NCI-H128 (cell line): Measurements from ENCODE around the gene ZNF136.
A peak's percentile ranks its signal among the peaks of the same experiment; 100 is the strongest.

ENCODE experiments used
- DNase-seq: peaks from one replicate; lab custom pipeline; 2025; ENCODE audit not compliant: unreplicated experiment; lab: John Stamatoyannopoulos, UW

Gene ZNF136

DNA sequence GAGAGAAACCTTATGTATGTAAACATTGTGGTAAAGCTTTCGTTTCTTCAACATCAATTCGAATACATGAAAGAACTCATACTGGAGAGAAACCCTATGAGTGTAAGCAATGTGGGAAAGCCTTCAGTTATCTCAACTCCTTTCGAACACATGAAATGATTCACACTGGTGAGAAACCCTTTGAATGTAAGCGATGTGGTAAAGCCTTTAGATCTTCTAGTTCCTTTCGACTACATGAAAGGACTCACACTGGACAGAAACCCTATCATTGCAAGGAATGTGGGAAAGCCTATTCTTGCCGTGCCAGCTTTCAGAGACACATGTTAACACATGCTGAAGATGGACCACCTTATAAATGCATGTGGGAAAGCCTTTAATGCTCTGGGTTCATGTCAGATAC lies 24.7 kb downstream of the ZNF136 start:
- DNase-seq: no peak

DNA sequence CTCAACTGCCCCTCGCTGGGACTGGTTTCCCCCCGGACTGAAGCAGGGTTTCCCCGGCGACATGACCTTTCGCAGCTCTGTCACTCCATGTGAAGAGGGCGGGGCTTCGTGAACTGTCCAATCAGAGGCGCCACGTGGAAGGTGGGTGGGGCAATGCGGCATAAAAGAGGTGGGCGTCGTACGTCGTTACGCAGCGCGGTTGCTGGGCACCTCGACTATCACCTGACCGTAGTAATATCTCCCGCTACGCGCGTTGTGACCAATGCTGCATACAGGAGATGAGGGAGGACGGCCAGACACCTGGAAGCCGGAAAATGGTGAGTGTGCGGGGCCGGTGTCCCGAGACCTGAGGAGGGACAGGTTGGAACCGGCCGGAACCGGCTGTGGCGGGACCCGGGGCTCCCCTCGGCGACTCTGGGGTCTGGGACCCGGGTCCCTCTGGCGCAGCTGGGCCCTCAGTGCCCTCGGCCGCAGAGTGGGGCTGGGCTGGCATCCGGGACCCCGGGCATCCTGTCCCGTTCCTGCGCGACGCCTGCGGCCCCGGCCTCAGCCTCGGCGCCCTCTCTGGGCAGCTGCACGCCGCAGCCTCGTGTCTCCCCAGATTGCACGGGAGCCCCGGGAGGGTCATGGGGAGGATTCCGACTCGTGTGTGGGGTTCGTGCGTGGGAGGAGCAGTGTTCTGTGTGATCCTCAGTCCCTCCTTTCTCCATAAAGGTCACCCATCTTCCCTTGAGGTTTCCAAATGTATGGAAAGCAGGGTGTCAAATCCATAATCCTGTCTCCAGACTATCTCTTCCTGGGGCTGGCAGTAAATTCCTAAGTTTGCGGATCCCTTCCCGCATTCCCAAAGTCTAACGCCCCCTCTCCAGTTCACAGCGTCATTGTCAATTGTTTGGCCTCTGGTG lies 32.2 kb downstream of the ZNF136 start:
- DNase-seq: no peak

DNA sequence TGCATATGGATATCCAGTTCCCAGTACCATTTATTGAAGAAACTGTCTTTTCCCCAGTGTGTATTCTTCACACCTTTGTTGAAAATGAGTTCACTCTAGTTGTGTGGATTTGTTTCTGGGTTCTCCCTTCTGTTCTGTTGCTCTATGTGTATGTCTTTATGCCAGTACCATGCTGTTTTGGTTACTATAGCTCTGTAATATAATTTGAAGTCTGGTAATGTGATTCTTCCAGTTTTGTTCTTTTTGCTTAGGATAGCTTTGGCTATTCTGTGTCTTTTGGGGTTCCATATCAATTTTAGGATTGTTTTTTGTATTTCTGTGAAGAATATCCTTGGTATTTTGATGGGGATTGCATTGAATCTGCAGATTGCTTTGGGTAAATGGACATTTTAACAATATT lies 35.2 kb downstream of the ZNF136 start:
- DNase-seq: no peak

DNA sequence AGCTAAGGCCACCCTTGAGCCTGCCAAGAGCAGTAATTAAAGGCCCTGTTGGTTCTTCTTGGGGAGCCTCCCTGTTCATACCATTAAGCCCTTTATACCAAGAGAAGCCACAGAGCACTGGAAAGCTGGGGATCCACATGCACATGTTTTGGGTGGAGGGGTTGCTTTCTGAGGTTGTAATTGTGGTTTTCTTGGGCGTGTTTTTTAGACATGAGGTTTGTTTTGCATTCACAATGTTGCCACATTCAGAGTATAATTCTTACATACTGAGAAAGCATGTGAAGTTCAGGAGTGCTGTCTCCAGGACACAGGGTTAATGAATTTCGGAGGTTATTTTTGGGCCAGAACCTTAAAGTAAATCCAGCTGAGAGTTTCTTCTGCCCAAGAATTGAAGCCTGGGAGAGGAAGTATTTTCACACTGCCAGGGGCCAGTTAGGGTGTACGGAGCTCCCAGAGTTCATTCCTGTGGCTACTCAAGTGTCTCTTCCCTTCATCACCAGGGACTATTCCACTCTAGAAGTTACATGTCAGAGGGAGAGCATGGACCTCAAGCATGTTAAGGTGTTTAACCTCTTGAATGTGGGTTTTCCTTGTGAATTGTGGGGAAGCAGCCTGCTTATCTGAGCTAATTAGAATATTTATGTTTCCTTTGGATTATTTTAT lies 37.0 kb downstream of the ZNF136 start:
- DNase-seq: no peak

DNA sequence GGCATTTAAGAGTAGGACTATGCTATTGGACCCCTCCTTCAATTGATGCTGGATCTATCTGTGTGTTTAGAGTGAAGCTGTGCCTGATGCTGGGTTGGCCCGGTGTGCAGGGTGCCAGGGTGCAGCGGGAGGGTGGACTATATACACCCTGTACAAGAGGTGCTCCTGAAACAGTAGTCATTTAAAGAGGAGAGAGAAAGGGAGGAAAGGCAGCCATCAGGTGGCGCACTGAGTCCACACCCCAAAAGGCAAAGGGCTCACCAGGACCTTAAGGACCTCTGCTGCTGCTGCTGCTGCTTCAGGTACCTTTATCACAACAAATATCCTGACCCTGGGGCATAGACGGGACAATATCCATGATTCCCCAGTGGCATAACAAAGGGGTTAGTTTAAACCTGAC lies 39.4 kb downstream of the ZNF136 start:
- peak; percentile 6 for DNase-seq

DNA sequence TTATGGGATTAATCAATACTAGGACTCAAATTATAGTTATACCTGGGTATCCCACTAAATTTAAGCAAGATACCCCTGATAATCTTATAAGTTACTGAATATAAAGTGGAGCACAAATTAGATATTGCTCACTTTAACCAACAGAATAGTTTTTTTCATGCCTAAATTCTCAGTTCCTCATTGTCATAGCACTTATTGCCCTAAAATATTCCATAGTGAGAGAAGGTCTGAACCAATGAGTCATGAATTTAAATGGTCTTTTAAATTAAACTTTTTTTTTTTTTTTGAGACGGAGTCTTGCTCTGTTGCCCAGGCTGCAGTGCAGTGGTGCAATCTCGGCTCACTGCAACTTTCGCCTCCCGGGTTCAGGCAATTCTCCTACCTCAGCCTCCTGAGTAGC lies 42.4 kb downstream of the ZNF136 start:
- DNase-seq: no peak

DNA sequence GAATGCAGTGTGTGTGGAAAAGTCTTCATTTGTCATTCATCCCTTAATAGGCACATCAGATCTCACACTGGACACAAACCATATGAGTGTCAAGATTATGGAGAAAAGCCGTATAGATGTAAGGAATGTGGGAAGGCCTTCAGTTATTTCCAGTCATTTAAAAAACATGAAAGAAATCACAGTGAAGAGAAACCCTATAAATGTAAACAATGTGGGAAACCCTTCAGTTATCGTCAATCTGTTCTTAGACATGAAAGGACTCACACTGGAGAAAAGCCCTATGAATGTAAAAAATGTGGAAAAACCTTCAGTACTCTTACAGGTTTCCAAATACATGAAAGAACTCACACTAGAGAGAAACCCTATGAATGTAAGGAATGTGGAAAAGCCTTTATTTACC lies 45.3 kb downstream of the ZNF136 start:
- no peak for DNase-seq

DNA sequence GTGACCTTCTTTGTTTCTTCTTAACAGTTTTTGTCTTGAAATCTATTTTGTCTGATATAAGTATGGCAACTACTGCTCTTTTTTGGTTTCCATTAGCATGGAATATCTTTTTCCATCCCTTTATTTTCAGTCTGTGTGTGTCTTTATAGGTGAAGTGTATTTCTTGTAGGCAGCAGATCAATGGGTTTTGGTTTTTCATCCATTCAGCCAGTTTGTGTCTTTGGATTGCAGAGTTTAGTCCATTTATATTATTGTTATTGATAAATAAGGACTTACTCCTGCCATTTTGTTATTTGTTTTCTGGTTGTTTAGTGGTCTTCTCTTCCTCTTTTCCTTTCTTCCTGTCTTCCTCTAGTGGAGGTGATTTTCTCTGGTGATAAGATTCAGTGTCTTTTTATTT lies 54.4 kb downstream of the ZNF136 start:
- DNase-seq: no peak

DNA sequence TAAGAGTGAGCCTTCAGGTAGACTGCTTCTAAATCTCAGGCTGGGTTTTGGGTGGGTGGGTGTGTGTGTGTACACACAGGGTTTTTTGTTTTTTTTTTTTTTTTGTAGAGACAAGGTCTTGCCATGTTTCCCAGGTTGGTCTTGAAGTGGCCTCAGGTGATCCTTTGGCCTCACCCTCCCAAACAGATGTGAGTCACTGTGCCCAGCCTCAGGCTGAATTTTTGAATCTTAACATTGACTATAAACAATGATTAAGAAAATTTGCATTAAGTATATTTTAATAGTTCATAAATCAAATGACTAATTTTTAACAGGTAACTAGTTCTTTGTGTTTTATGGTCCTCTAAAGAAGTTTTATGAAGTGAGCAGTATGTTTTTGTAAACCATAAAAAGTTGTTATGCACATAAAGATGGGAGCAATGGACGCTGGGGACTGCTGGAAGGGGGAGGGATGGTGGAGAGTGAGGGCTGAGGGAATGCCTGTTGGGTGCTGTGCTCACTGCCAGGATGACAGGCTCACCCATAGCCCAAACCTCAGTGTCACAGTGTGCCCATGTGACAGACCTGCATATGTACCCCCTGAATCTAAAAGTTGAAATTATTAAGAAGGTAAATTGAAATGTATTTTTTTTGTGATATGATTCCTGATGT lies 60.2 kb downstream of the ZNF136 start:
- DNase-seq: no peak

DNA sequence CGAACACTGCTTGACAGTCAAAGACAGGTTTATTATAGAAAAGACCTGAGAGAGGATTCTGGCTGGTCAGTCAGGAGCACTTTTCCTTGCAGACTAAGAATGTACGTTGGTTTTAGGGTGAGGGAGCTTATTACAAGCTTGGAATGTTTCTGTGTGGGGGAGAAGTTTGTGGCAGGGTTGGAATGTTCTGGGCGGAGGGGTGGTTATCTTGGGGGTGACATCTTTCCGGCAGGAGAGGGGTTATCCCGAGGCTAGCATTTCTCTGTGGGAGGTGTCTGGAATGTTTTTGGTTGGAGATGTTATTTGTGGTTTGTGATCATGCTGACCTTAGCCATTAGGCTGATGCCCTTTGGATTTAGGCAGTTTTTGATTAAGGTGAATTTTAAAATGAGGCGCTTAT lies 61.8 kb downstream of the ZNF136 start:
- no peak for DNase-seq

DNA sequence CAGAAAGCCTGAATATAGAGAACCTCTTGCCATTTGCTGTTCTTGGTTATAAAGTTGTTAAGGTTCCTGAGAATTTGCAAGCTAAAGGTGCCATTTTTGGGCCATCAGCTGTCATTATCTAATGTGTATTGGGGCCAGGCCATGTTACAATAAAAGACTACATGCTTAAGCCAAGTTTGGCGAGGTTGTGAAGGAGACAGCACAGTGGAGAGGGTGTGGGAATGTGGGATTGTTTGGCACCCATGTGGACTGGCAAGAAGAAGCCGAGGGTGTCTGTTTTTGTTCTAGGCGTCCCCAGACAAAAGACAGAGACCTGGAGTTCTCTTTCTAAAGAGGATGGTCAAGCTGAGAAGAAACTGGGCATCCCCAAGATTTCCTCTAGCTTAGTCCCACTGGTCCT lies 67.1 kb downstream of the ZNF136 start:
- DNase-seq: no peak

DNA sequence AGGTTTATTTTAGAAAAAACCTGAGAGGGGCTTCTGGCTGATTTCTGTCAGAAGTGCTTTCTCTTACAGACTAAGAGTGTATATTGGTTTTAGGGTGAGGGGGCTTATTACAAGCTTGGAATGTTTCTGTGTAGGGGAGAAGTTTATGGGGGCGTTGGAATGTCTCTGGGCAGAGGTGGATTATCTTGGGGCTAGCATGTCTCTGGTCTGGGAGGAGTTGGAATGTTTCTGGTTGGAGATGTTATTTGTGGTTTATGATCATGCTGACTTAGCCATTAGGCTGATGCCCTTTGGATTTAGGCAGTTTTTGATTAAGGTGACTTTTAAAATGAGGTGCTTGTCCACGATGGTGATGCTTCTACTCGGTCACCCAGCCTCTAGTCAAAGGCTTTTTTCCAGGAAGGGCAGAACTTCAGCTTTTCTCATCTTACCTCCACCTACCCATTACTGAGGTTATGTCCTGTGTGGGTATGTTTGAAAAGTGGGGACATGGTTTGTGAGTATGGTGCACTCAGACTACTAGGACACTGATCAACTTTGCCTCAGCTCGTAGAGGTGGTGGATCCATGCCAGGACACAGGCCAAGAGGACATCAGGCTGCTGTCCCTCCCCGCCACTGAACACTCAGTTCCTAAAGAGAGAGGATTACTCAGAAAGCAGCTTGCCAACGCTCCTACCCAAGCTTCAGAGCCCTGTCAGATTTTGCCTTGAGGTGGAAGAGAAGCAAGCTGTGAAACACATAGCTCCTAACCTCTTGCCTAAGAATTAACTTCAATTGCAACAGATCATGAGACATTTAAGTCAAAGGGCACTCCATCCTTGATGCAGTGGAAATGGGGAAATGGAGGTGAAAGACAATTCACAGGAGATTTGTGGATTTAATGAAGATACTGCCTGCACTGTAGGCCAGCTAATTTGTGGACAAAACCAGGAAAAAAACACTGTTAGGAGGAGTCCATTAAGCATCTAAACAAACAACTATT lies 68.1 kb downstream of the ZNF136 start:
- DNase-seq: no peak

DNA sequence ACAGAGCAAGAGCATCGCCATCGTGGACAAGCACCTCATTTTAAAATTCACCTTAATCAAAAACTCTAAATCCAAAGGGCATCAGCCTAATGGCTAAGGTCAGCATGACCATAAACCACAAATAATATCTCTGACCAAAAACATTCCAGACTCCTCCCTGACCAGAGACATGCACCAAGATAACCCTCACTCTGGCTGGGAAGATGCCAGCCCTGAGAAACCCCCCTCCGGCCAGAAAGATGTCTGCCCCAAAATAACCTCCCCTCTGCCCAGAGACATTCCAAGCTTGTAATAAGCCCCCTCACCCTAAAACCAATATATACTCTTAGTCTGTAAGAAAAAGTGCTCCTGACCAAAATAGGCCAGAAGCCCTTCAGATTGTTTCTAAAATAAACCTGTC lies 70.1 kb downstream of the ZNF136 start:
- no peak for DNase-seq

DNA sequence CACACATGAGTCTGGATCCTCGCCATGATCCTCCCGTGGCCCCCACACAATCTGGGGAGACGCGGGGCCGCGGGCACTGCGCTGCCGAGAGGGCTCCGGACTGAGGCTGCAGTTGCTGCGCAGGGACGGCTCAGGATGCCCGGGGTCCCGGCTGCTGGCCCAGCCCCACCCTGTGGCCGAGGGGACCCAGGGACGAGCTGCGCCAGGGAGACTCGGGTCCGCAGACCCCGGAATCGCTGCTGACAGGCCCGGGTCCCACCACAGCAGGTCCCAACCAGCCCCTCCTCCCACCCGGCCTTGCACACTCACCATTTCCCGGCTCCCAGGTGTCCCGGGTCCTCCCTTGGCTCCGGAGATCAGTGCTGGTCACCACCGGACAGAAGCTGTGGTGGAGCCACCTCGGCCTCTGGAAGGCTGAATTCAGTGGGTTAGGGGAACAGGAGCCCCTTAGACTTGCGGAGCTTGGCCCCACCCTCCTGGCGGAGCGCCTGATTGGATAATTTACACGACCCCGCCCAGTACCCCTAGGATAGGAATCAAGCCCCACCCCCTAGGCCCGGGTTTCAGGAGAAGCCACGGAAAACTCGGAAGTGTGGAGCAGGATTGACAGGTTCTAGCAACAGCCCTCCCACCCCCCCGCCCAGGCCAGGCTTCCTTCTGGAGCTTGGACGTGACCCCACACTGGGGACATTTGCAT lies 74.4 kb downstream of the ZNF136 start:
- DNase-seq: no peak
